Panc1 (cell line): ENCODE measurements around the gene KDM1A. TPM values are rescaled to one million over a fixed set of nuclear protein-coding genes. Genes with fewer than 3 reads are reported as not detected.

ENCODE experiments used
- ATAC-seq: fragments of 200-7000 bp; cut with Tn5 transposase; 2 replicates; pipeline ENCODE4 v1.9.1; 2020; ENCODE audit warnings: mild to moderate bottlenecking, moderate library complexity
- BruUV-seq: library from RNA; stranded (reverse); fragments of 400-500 nt; replicated peaks from 2 replicates; lab custom pipeline; 2021; lab: Mats Ljungman, UMichigan
- CTCF ChIA-PET: fragments of 300-600 bp; sonication (Branson Sonifier 250); formaldehyde crosslinking; loops from one replicate; lab custom pipeline; 2022; ENCODE audit warnings: antibody characterized with exemption; lab: Charles Lee
- POLR2A ChIA-PET: fragments of 300-600 bp; sonication (Branson Sonifier 250); formaldehyde crosslinking; loops from one replicate; lab custom pipeline; 2022; ENCODE audit warnings: antibody characterized with exemption; lab: Charles Lee
- DNase-seq: peaks from one replicate; pipeline ENCODE4 v3.0.0-alpha.2; 2010; ENCODE audit warnings: low read depth, low spot score
- H3K27ac ChIP-seq: 2 replicates; pipeline ENCODE4 v1.5.1; 2011; ENCODE audit warnings: mild to moderate bottlenecking, low read length, inconsistent platforms
- H3K27me3 ChIP-seq: fragments of 200-500 bp; sonication (Bioruptor generic); 2 replicates; pipeline ENCODE4 v1.6.0; 2014; ENCODE audit warnings: low read length, inconsistent platforms; ENCODE audit not compliant: control insufficient read depth, insufficient read depth
- H3K36me3 ChIP-seq: fragments of 200-500 bp; sonication (Bioruptor generic); 2 replicates; pipeline ENCODE4 v1.5.1; 2014; ENCODE audit warnings: inconsistent platforms, mild to moderate bottlenecking, low read length, moderate library complexity; ENCODE audit not compliant: control insufficient read depth, insufficient read depth
- H3K4me1 ChIP-seq: 2 replicates; pipeline ENCODE4 v1.5.1; 2011; ENCODE audit warnings: inconsistent platforms, mild to moderate bottlenecking, low read length, moderate library complexity; ENCODE audit not compliant: control insufficient read depth, insufficient read depth
- H3K4me3 ChIP-seq, 2 experiments: 2 replicates each; pipeline ENCODE4 v1.5.1; 2011 to 2012; ENCODE audit warnings: low read depth in 2 of 2, low read length in 2 of 2, mild to moderate bottlenecking in 2 of 2, inconsistent platforms in 1 of 2, moderate library complexity in 1 of 2
- H3K9me3 ChIP-seq: fragments of 200-500 bp; sonication (Bioruptor generic); 2 replicates; pipeline ENCODE4 v1.5.1; 2014; ENCODE audit warnings: low read depth, mild to moderate bottlenecking, inconsistent platforms, low read length, moderate library complexity; ENCODE audit not compliant: control insufficient read depth, insufficient read depth
- POLR2AphosphoS5 ChIP-seq: IDR thresholded peaks from 2 replicates; pipeline ENCODE4 v1.6.1; 2012; ENCODE audit warnings: mild to moderate bottlenecking, low read depth, low read length, moderate library complexity
- SIN3A ChIP-seq: IDR thresholded peaks from 2 replicates; pipeline ENCODE4 v1.6.1; 2012; ENCODE audit warnings: low read depth, mild to moderate bottlenecking, low read length, moderate library complexity, borderline replicate concordance; ENCODE audit not compliant: insufficient read depth
- TCF7L2 ChIP-seq: IDR thresholded peaks from 2 replicates; pipeline ENCODE4 v1.6.1; 2011; ENCODE audit warnings: mild to moderate bottlenecking, low read depth, low read length, inconsistent platforms
- in situ Hi-C: cut with HindIII; loops from 2 replicates; pipeline ENCODE4 v1.10.0; 2016; ENCODE audit warnings: low sequenced_read_pairs, low pct_unique_long_range_greater_than_20kb
- intact Hi-C: fragments of 100-400 bp; cut with micrococcal nuclease; formaldehyde crosslinking; loops from one replicate; pipeline ENCODE4 v1.10.0; 2022; ENCODE audit not compliant: unreplicated experiment
- total RNA-seq: library from RNA; stranded (reverse); gene quantifications from one replicate; pipeline ENCODE4 v1.2.1, GENCODE V29; 2021; ENCODE audit not compliant: unreplicated experiment
- TF ChIP-seq, protein P1 (sequence below): fragments of 450-650 bp; IDR thresholded peaks from 2 replicates; pipeline ENCODE4 v1.5.1; 2017; ENCODE audit warnings: mild to moderate bottlenecking
- TF ChIP-seq, protein P2 (sequence below), 2 experiments: IDR thresholded peaks; 2 replicates each; pipeline ENCODE4 v1.6.1; 2011 to 2012; ENCODE audit warnings: low read depth in 2 of 2, control low read depth in 1 of 2, low read length in 1 of 2, mild to moderate bottlenecking in 1 of 2, moderate library complexity in 1 of 2; ENCODE audit not compliant: insufficient read depth in 1 of 2

Gene KDM1A
- total RNA-seq, 1 experiment from 2014 or later: 120 TPM

DNA sequence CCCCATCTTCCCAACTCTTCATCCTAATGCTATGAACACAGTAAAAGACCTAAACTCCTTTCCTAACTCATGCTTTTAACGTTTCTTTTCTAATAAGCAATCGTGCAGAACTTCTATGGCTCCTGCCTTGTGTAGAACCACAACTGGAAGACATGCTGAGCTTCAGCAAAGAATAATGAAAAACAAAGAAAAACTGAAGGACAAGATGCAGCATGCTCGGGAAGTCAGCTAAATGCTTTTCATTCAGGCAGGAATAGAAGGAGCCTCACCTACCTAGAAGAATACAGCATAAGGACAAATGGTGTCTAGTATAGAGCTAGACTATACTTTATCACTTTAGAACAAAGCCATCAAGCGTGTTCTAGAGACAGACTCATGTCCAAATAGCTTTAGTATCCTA lies 103.5 kb downstream of the KDM1A start:
- DNase-seq (no peak), ATAC-seq (no peak)
- CTCF ChIA-PET: interaction anchor here (0.7 to 1.4 kb wide), 2 partner anchors 8 to 62 kb away, joined by 4 to 8 read pairs; no protein-coding TSS in a partner anchor
- no peak overlapping the region for H3K4me3 ChIP-seq
- no peaks in the 10 kb centered on the region for H3K27me3 ChIP-seq
- in situ Hi-C loops: no loop called here
- peaks cover 53% of the 10 kb centered on the region for H3K4me1 ChIP-seq
- peak overlapping the region; percentile 5 for H3K27ac ChIP-seq
- BruUV-seq: no TSS peak
- no peaks in the 10 kb centered on the region for H3K9me3 ChIP-seq
- no peaks in the 10 kb centered on the region for H3K36me3 ChIP-seq
- POLR2A ChIA-PET: interaction anchor here (0.6 kb wide), 1 partner anchor 73 kb away, joined by 6 read pairs; no protein-coding TSS in a partner anchor
- intact Hi-C loops: no loop called here
- TF ChIP-seq POLR2AphosphoS5 (no peak), TCF7L2 (no peak), SIN3A (no peak)
- TF ChIP-seq, protein P1, sequence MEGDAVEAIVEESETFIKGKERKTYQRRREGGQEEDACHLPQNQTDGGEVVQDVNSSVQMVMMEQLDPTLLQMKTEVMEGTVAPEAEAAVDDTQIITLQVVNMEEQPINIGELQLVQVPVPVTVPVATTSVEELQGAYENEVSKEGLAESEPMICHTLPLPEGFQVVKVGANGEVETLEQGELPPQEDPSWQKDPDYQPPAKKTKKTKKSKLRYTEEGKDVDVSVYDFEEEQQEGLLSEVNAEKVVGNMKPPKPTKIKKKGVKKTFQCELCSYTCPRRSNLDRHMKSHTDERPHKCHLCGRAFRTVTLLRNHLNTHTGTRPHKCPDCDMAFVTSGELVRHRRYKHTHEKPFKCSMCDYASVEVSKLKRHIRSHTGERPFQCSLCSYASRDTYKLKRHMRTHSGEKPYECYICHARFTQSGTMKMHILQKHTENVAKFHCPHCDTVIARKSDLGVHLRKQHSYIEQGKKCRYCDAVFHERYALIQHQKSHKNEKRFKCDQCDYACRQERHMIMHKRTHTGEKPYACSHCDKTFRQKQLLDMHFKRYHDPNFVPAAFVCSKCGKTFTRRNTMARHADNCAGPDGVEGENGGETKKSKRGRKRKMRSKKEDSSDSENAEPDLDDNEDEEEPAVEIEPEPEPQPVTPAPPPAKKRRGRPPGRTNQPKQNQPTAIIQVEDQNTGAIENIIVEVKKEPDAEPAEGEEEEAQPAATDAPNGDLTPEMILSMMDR: no peak
- TF ChIP-seq, protein P2, sequence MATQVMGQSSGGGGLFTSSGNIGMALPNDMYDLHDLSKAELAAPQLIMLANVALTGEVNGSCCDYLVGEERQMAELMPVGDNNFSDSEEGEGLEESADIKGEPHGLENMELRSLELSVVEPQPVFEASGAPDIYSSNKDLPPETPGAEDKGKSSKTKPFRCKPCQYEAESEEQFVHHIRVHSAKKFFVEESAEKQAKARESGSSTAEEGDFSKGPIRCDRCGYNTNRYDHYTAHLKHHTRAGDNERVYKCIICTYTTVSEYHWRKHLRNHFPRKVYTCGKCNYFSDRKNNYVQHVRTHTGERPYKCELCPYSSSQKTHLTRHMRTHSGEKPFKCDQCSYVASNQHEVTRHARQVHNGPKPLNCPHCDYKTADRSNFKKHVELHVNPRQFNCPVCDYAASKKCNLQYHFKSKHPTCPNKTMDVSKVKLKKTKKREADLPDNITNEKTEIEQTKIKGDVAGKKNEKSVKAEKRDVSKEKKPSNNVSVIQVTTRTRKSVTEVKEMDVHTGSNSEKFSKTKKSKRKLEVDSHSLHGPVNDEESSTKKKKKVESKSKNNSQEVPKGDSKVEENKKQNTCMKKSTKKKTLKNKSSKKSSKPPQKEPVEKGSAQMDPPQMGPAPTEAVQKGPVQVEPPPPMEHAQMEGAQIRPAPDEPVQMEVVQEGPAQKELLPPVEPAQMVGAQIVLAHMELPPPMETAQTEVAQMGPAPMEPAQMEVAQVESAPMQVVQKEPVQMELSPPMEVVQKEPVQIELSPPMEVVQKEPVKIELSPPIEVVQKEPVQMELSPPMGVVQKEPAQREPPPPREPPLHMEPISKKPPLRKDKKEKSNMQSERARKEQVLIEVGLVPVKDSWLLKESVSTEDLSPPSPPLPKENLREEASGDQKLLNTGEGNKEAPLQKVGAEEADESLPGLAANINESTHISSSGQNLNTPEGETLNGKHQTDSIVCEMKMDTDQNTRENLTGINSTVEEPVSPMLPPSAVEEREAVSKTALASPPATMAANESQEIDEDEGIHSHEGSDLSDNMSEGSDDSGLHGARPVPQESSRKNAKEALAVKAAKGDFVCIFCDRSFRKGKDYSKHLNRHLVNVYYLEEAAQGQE (IDR thresholded peaks at IDR 0.05; ENCODE audit: insufficient read depth in 1 of 2, low read depth in 2 of 2, low read length in 1 of 2): no peak

DNA sequence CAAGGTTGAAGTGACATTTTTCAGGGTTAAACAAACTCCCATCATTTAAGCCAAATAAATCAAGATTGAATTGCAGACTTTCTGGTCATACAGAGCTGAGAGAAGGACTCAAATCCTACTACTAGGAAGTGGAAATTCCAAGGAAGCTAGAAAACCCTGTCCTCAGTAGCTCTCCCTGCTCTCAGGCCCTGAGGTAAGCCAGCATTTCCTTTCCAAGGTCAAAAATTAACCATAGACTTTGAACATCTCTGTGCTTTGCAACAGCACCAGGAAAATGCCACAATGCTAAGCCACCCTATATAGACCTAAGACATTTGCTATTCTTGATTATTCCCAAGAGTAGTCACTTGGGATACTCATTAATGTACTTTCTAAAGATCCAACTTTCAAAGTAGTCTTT lies 104.3 kb downstream of the KDM1A start:
- CTCF ChIA-PET: interaction anchor here (0.7 to 1.4 kb wide), 2 partner anchors 9 to 61 kb away, joined by 4 to 8 read pairs; no protein-coding TSS in a partner anchor
- BruUV-seq: no TSS peak
- H3K27ac ChIP-seq: no peak overlapping the region
- POLR2A ChIA-PET: interaction anchor here (0.6 kb wide), 1 partner anchor 72 kb away, joined by 6 read pairs; no protein-coding TSS in a partner anchor
- intact Hi-C loops: no loop called here
- in situ Hi-C loops: no loop called here
- H3K4me3 ChIP-seq: no peak overlapping the region
- no peaks in the 10 kb centered on the region for H3K36me3 ChIP-seq
- no peaks in the 10 kb centered on the region for H3K27me3 ChIP-seq
- H3K9me3 ChIP-seq: no peaks in the 10 kb centered on the region
- ATAC-seq (no peak), DNase-seq (no peak)
- TF ChIP-seq, protein P1: no peak
- TF ChIP-seq SIN3A: no peak
- no peak for TF ChIP-seq TCF7L2
- TF ChIP-seq POLR2AphosphoS5: no peak
- TF ChIP-seq, protein P2 (IDR thresholded peaks at IDR 0.05; ENCODE audit: insufficient read depth in 1 of 2, low read depth in 2 of 2, low read length in 1 of 2): no peak
- peaks cover 53% of the 10 kb centered on the region for H3K4me1 ChIP-seq
